Hepatocyte (in vitro differentiated cells): ENCODE measurements around the gene PHF1. TPM values are rescaled to one million over a fixed set of nuclear protein-coding genes. Genes with fewer than 3 reads are reported as not detected.
A peak's percentile ranks its signal among the peaks of the same experiment; 100 is the strongest.
"Not testable (repeated sequence)": the region's sequence is repeated elsewhere in the genome, so short reads cannot be mapped to it uniquely, and the experiment has no call there.

ENCODE experiments used
- DNase-seq: peaks from one replicate; pipeline ENCODE4 v3.0.0-alpha.2; 2016; ENCODE audit warnings: low spot score
- H2AFZ ChIP-seq: fragments of 200-600 bp; sonication (generic); 2 replicates; pipeline ENCODE4 v1.6.0; 2016; ENCODE audit warnings: antibody characterized with exemption, mild to moderate bottlenecking
- H3K27ac ChIP-seq: fragments of 200-600 bp; sonication (generic); 2 replicates; pipeline ENCODE4 v1.5.1; 2016; ENCODE audit warnings: mild to moderate bottlenecking
- H3K27me3 ChIP-seq: fragments of 200-600 bp; sonication (generic); 2 replicates; pipeline ENCODE4 v1.6.1; 2016
- H3K36me3 ChIP-seq: fragments of 200-600 bp; sonication (generic); replicated peaks from 2 replicates; pipeline ENCODE4 v1.5.1; 2016; ENCODE audit warnings: low read depth; ENCODE audit not compliant: insufficient read depth
- H3K4me1 ChIP-seq: fragments of 200-600 bp; sonication (generic); 2 replicates; pipeline ENCODE4 v1.5.1; 2016; ENCODE audit warnings: mild to moderate bottlenecking, moderate library complexity; ENCODE audit not compliant: insufficient read depth
- H3K4me2 ChIP-seq: fragments of 200-600 bp; sonication (generic); 2 replicates; pipeline ENCODE4 v1.6.0; 2016
- H3K4me3 ChIP-seq: fragments of 200-600 bp; sonication (generic); 2 replicates; pipeline ENCODE4 v1.5.1; 2016; ENCODE audit warnings: mild to moderate bottlenecking
- H3K79me2 ChIP-seq: fragments of 200-600 bp; sonication (generic); 2 replicates; pipeline ENCODE4 v1.6.0; 2017; ENCODE audit warnings: mild to moderate bottlenecking
- H3K9me2 ChIP-seq: fragments of 200-600 bp; sonication (generic); replicated peaks from 2 replicates; pipeline ENCODE4 v1.6.0; 2017; ENCODE audit warnings: mild to moderate bottlenecking; ENCODE audit not compliant: insufficient read depth
- H3K9me3 ChIP-seq: fragments of 200-600 bp; sonication (generic); 2 replicates; pipeline ENCODE4 v1.5.1; 2016; ENCODE audit warnings: low read depth, mild to moderate bottlenecking
- H4K20me1 ChIP-seq: fragments of 200-600 bp; sonication (generic); 2 replicates; pipeline ENCODE4 v1.6.0; 2016; ENCODE audit warnings: mild to moderate bottlenecking; ENCODE audit not compliant: insufficient read depth, poor library complexity, severe bottlenecking
- CTCF ChIP-seq: fragments of 200-600 bp; sonication (generic); IDR thresholded peaks from 2 replicates; pipeline ENCODE4 v1.5.1; 2016; ENCODE audit warnings: antibody characterized with exemption, mild to moderate bottlenecking; ENCODE audit not compliant: poor library complexity
- EZH2 ChIP-seq: fragments of 200-600 bp; sonication (generic); IDR thresholded peaks from 2 replicates; pipeline ENCODE4 v1.6.1; 2016; ENCODE audit warnings: antibody characterized with exemption, mild to moderate bottlenecking, borderline replicate concordance
- EZH2phosphoT487 ChIP-seq: fragments of 200-600 bp; sonication (generic); IDR thresholded peaks from one replicate; pipeline ENCODE4 v1.6.1; 2018; ENCODE audit warnings: antibody characterized with exemption, mild to moderate bottlenecking, low read depth, moderate library complexity; ENCODE audit not compliant: unreplicated experiment, severe bottlenecking
- WGBS: methylation state at CpG from one replicate; pipeline ENCODE4 v1.1.6; 2016; ENCODE audit warnings: low lambda C conversion rate; ENCODE audit errors: missing lambda C conversion rate; 5-methylcytosine and 5-hydroxymethylcytosine counted together
- polyA plus RNA-seq: library from polyadenylated mRNA; unstranded; fragments of >200 nt; fragmentation: Nextera tagmentation; extraction: Ambion mirVana; gene quantifications from 2 replicates; pipeline ENCODE4 v1.2.1, GENCODE V29; 2016
- total RNA-seq: library from RNA; depleted of rRNA; stranded (reverse); fragments of >200 nt; gene quantifications from 2 replicates; pipeline ENCODE4 v1.2.3, GENCODE V29; 2014

Gene PHF1
- total and polyA plus RNA-seq, 2 experiments from 2014 or later: 37.2 to 42.4 TPM

GRCh38 chr6:33392979-33393378, 17.8 kb upstream of the PHF1 start:
- peaks cover 57% of the 10 kb centered on the region for H3K79me2 ChIP-seq
- no peaks in the 10 kb centered on the region for H3K9me3 ChIP-seq
- H3K36me3 ChIP-seq: no peaks in the 10 kb centered on the region
- no peaks in the 10 kb centered on the region for H3K4me1 ChIP-seq
- no peaks in the 10 kb centered on the region for H3K9me2 ChIP-seq
- WGBS: 71% methylated on average over 3 of the region's 3 CpGs
- no peak overlapping the region for H2AFZ ChIP-seq
- H3K4me2 ChIP-seq: peak overlapping the region; percentile 77
- H3K27me3 ChIP-seq: no peaks in the 10 kb centered on the region
- DNase-seq: no peak
- TF ChIP-seq EZH2phosphoT487 (no peak), EZH2 (no peak), CTCF (no peak)
- peak overlapping the region; percentile 28 for H3K27ac ChIP-seq
- H3K4me3 ChIP-seq: no peak overlapping the region
- no peaks in the 10 kb centered on the region for H4K20me1 ChIP-seq

- H3K79me2 ChIP-seq: peaks cover 58% of the 10 kb centered on the region
- no peaks in the 10 kb centered on the region for H3K9me2 ChIP-seq
- 80% methylated on average over 1 of the region's 1 CpG for WGBS
- H4K20me1 ChIP-seq: no peaks in the 10 kb centered on the region
- no peak overlapping the region for H3K4me2 ChIP-seq
- no peak overlapping the region for H3K4me3 ChIP-seq
- H3K9me3 ChIP-seq: no peaks in the 10 kb centered on the region
- H3K27ac ChIP-seq: no peak overlapping the region
- no peaks in the 10 kb centered on the region for H3K27me3 ChIP-seq
- H3K4me1 ChIP-seq: no peaks in the 10 kb centered on the region
- DNase-seq: no peak
- H2AFZ ChIP-seq: no peak overlapping the region
- no peaks in the 10 kb centered on the region for H3K36me3 ChIP-seq
- TF ChIP-seq EZH2: no peak
- TF ChIP-seq EZH2phosphoT487: no peak
- TF ChIP-seq CTCF: no peak
Observed at GRCh38 chr6:33397541-33397940, 13.3 kb upstream of the PHF1 start.

- H4K20me1 ChIP-seq, H3K4me3 ChIP-seq, H3K4me1 ChIP-seq, H2AFZ ChIP-seq, H3K9me2 ChIP-seq, H3K36me3 ChIP-seq, H3K9me3 ChIP-seq, H3K27me3 ChIP-seq, H3K4me2 ChIP-seq, H3K27ac ChIP-seq, DNase-seq: not testable (repeated sequence)
- WGBS: 93% methylated on average over 3 of the region's 3 CpGs
- H3K79me2 ChIP-seq: peaks cover 48% of the 10 kb centered on the region
Observed at GRCh38 chr6:33398601-33399000, 12.2 kb upstream of the PHF1 start.

GRCh38 chr6:33399881-33400280, 10.9 kb upstream of the PHF1 start:
- not testable (repeated sequence) for H3K9me2 ChIP-seq, DNase-seq, H3K27me3 ChIP-seq, H2AFZ ChIP-seq, H3K9me3 ChIP-seq, H4K20me1 ChIP-seq, H3K4me3 ChIP-seq, H3K4me1 ChIP-seq, H3K36me3 ChIP-seq, H3K4me2 ChIP-seq, H3K27ac ChIP-seq
- peaks cover 35% of the 10 kb centered on the region for H3K79me2 ChIP-seq
- WGBS: over 99% methylated on average over 6 of the region's 6 CpGs

- H2AFZ ChIP-seq: no peak overlapping the region
- no peaks in the 10 kb centered on the region for H3K36me3 ChIP-seq
- no peak overlapping the region for H3K4me3 ChIP-seq
- no peaks in the 10 kb centered on the region for H3K27me3 ChIP-seq
- no peaks in the 10 kb centered on the region for H3K79me2 ChIP-seq
- no peaks in the 10 kb centered on the region for H3K9me3 ChIP-seq
- H3K9me2 ChIP-seq: no peaks in the 10 kb centered on the region
- 97% methylated on average over 17 of the region's 17 CpGs for WGBS
- H3K4me1 ChIP-seq: no peaks in the 10 kb centered on the region
- H3K4me2 ChIP-seq: no peak overlapping the region
- no peak overlapping the region for H3K27ac ChIP-seq
- no peak for DNase-seq
- no peak for TF ChIP-seq EZH2phosphoT487
- TF ChIP-seq EZH2: no peak
- TF ChIP-seq CTCF: no peak
- H4K20me1 ChIP-seq: no peaks in the 10 kb centered on the region
Observed at GRCh38 chr6:33404884-33405283, 5.9 kb upstream of the PHF1 start.
